HG03520 (cell line): ENCODE data around the gene THBS2.

Experiments used
- ATAC-seq: cut with Tn5 transposase; IDR thresholded peaks from one replicate; pipeline ENCODE4 v1.9.1; 2021; ENCODE audit warnings: mild to moderate bottlenecking, moderate library complexity; ENCODE audit not compliant: unreplicated experiment

The THBS2 gene

GRCh38 chr6:169251371-169251802 lies 2.3 kb downstream of the THBS2 start:
- no peak for ATAC-seq

GRCh38 chr6:169250660-169251059 lies 3.0 kb downstream of the THBS2 start:
- no peak for ATAC-seq

GRCh38 chr6:169249057-169249456 lies 4.6 kb downstream of the THBS2 start:
- no peak for ATAC-seq

GRCh38 chr6:169248521-169248971 lies 5.1 kb downstream of the THBS2 start:
- no peak for ATAC-seq

DNA sequence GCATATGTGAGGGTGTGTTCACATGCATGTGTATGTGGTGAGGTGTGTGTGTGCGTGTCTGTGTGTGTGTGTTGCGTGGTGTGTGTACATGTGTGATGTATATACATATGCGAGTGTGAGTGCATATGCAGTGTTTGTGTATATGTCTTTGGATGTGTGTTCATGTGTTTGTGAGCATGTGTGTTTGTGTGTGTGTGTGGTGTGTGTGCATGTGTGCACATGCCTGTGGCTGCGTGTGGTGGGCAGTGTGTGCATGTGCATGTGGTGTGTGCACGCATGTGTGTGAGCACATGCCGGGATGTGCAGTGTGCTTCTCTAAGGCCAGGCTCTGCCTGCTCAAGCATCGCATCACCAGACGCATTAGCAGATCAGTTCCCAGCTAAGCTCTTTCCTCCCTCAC lies 5.7 kb downstream of the THBS2 start:
- no peak for ATAC-seq

GRCh38 chr6:169247419-169247818 lies 6.2 kb downstream of the THBS2 start:
- ATAC-seq: no peak

DNA sequence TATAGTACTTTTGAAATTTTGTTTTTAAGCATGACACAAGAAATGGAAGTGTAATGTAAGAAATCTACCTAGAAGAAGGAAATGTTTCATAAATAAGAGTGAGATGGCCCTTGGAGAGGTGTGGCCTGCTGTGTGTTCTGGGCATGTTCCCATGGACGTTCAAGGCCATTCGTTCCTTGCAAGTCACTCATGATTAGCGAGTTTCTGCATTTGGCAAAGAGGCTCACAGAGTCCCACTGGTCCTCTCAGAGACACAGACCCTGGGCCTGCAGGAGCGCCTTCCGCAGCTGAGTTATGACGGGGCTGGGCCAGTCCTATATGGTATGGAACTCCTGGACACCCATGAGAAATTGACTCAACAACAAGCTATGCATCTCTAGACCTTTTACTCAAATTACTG lies 7.2 kb downstream of the THBS2 start:
- no peak for ATAC-seq

- ATAC-seq: no peak
Observed at GRCh38 chr6:169244684-169245383, 8.8 kb downstream of the THBS2 start.

DNA sequence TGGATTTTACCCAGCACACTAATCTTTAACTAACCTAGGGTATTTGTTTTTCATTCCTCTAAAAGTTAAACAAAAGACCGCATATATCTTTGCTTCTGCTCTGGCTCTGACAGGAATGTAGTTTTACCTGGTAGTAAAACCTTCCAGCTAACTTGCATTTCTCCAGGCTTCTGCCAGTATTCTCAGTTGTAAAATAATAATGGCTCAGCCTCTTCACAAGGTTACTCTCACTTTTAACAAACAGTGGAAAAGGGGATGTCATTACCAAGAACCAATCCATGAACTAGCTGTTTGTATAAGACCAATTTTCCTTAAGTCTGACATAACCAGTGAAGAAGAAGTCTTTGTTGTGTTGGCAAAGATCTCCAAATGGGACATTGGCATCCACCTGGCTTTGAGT lies 10.0 kb downstream of the THBS2 start:
- ATAC-seq: no peak

DNA sequence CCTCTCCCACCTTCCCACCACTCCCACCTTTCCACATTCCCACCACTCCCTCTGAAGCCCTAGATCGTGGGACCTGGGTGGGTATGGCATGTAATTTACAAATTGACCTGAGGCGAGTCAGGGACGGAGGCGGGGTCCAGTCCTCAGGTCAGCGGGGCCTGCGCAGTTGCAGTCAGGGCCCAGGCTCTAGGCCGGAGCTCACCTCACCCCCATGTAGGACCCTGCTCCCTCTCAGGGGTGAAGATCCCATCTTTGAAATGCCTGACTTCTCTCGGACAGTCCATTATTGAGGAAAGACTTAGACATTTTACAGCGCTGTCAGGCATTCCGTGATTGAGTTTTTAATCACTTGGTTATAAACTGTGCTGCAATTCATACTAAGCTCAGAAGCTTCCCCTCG lies 10.5 kb downstream of the THBS2 start:
- no peak for ATAC-seq

DNA sequence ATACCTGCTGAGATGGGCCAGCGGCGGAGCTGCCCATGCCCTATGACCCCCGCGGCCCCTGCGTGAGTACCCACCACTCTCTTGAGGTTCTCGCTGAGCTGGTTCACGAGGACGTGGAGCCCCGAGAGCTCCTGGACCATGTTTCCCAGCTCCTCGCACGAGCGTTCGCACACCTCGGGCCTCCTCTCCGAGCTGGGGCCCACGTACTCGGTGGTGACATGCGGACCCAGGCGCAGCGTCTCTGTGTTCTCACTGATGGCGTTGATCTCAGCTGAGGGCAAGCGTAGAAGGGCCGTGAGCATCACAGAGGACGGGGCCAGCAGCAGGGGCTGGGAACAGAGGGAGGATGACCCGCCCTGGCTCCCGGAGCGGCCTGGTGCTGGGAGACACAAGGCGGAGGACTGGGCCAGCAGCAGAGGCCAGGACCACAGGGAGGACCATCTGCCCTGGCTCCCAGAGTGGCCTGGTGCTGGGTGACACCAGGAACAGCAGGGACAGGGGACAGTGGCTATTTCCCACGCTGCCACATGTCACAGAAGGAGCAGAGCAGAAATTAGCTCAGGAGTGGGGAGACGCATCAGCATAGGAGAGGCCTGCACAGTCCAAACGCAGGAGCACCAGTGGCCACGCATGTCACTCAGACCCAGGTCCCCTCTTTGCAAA lies 11.8 kb downstream of the THBS2 start:
- ATAC-seq: no peak

GRCh38 chr6:169240591-169241390 lies 12.9 kb downstream of the THBS2 start:
- ATAC-seq: no peak

GRCh38 chr6:169240125-169240524 lies 13.5 kb downstream of the THBS2 start:
- ATAC-seq: no peak

- no peak for ATAC-seq
Observed at GRCh38 chr6:169239181-169239580, 14.5 kb downstream of the THBS2 start.

- no peak for ATAC-seq
Observed at GRCh38 chr6:169238766-169239165, 14.9 kb downstream of the THBS2 start.

DNA sequence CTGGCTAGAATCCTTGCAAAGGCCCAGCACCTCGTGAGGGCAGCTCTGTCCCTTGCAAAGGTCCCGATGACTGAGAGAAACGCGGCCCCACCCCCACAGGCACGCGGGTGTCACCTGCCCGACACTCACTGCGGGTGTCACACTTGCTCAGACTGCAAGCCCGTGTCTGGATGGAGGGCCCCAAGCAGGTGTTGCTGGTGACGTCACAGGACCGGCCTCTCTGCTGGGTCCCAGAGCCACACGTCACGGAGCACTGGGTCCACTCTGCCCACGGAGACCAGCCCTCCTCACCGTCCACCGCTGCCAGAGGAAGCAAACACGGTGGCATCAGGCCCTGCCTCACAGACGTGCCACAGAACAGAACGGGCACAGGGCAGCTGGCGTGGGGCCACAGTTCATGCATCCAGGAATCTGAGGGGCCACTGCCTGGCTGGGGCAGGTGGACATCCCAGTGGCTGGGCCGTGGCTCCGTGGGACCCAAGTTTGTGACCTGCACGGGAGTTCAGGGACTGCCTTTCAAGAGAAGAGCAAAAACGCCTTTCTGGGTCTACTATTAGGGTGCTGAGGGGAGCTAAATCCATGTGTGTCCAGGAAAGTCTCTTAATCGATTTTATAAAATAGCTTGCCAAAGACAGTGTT lies 16.0 kb downstream of the THBS2 start:
- no peak for ATAC-seq

DNA sequence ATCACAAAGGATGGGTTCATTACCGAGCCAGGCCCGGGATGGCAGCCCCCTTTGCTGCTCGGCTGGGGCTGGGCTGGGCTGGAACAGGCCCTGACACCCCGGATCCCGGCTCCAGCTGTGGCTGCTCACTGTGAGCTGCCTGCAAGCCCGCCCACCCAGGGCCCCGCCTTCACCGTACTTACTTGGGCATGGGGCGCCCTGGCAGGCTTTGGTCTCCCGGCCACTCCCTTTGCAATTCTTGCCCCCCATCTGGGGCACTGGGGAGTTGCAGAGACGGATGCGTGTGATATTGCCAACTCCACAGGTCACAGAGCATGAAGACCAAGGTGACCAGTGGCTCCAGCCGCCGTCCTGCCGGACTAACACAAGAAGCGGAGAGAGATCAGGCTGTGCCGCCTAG lies 16.7 kb downstream of the THBS2 start:
- no peak for ATAC-seq

DNA sequence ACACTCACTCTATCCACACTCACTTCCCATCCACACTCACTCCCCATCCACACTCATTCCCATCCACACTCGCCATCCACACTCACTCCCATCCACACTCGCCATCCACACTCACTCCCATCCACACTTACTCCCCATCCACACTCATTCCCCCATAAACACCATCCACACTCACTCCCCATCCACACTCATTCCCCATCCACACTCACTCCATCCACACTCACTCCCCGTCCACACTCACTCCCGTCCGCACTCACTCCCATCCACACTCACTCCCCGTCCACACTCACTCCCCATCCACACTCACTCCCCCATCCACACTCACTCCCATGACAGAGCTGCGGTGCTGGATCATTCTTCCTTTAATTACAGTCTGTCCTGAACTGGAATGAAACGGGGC lies 17.1 kb downstream of the THBS2 start:
- no peak for ATAC-seq

GRCh38 chr6:169235286-169235685 lies 18.4 kb downstream of the THBS2 start:
- ATAC-seq: no peak

- ATAC-seq: no peak
Observed at GRCh38 chr6:169234634-169235033, 19.0 kb downstream of the THBS2 start.

DNA sequence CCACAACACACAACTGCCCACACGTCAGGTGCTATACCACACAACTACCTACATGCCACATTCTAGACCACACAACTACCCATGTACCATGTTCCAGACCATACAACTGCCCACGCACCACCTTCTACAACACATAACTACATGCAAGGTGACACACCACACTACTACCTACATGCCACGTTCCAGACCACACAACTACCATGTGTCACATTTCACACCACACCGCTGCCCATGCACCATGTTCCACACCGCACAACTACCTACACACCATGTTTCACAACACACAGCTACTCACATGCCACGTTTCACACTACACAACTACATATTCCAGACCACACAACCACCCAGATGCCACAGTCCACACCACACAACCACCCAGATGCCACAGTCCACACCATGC lies 19.8 kb downstream of the THBS2 start:
- ATAC-seq: no peak
